Choroid plexus epithelial cell (primary cell): ENCODE data around the gene OLFM2.
"Not testable (repeated sequence)": the region's sequence is repeated elsewhere in the genome, so short reads cannot be mapped to it uniquely, and the experiment has no call there.

ENCODE experiments used
- DNase-seq: peaks from one replicate; pipeline ENCODE4 v3.0.0-alpha.2; 2010; ENCODE audit warnings: low read depth
- H3K4me3 ChIP-seq: 2 replicates; pipeline ENCODE4 v1.5.1; 2011; ENCODE audit warnings: low read depth, mild to moderate bottlenecking, control low read depth, low read length, moderate library complexity
- TF ChIP-seq, protein P1 (sequence below): conservative IDR thresholded peaks from 2 replicates; pipeline ENCODE4 v1.5.1; 2011; ENCODE audit warnings: low read depth, mild to moderate bottlenecking, control low read depth, inconsistent platforms, low read length, moderate library complexity

Gene OLFM2

DNA sequence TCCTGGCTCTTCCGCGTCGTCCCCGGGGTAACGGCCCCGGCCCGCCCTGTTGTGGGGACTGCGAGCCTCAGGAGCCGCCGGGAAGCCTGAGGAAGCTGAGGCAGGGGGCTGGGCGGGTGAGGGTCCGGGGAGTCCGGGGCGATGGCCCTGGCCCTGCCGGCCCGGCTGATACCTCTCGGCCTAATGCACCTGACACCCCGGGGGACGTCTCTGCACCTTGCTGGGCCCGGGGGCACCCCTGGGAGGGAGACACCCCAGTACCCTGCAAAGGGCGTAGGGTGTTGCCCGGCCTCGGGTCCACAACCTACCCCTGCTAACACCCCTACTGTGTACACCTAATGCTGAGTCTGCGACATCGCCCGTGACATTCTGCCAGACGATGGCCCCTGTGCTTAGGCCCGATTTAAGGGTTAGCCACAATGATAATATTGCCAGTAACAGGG is 100.8 kb downstream of the OLFM2 start:
- no peak for DNase-seq

DNA sequence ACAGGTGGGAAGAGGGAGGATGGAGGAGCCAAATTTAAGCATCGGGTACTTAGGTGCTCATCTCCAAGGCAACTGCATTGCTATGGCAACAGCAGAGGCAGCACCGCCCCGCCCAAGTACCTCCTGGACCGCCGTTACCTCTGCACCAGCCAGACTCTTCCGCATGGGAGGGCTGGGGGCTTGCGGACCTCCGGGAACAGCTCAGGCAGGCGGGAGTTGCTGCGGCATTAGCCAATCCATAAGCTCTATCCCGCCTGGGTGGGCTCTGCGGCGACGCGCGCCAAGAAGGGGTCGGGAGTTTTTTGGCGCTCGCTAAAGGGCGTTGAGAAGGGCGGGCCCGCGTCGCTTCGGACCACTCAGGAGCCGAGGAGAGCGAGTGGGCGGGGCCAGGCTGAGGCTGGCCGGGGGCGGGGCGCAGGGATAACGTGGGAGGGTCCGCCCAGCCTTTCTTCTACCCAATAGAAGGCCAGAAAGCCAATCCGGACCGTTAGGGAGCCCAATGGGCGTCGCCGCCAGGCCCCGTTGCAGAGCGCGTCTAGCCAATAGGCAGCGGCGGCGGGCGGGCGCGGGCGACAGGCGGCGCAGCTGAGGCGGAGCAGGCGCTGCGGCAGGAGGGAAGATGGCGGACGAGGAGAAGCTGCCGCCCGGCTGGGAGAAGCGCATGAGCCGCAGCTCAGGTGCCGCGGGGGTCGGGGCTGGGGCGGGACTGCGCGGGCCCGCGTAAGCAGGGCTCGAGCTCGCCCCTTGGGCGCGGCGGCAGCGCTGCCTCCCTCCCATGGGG is 101.4 kb downstream of the OLFM2 start, which contains the start of gene PIN1:
Gene PIN1 (plus strand): TSS at position 593 of the 781 bp plus-strand sequence. CDS start 27 bp downstream, at position 620.
- peak within 1 kb of the TSS; percentile 84 for H3K4me3 ChIP-seq
- TF ChIP-seq, protein P1, sequence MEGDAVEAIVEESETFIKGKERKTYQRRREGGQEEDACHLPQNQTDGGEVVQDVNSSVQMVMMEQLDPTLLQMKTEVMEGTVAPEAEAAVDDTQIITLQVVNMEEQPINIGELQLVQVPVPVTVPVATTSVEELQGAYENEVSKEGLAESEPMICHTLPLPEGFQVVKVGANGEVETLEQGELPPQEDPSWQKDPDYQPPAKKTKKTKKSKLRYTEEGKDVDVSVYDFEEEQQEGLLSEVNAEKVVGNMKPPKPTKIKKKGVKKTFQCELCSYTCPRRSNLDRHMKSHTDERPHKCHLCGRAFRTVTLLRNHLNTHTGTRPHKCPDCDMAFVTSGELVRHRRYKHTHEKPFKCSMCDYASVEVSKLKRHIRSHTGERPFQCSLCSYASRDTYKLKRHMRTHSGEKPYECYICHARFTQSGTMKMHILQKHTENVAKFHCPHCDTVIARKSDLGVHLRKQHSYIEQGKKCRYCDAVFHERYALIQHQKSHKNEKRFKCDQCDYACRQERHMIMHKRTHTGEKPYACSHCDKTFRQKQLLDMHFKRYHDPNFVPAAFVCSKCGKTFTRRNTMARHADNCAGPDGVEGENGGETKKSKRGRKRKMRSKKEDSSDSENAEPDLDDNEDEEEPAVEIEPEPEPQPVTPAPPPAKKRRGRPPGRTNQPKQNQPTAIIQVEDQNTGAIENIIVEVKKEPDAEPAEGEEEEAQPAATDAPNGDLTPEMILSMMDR = no peak
- peak; percentile 99 for DNase-seq

More for the DNA sequence above, 100.8 kb downstream of the OLFM2 start:
- peak overlapping the region; percentile 75 for H3K4me3 ChIP-seq
- TF ChIP-seq, protein P1 = no peak

DNA sequence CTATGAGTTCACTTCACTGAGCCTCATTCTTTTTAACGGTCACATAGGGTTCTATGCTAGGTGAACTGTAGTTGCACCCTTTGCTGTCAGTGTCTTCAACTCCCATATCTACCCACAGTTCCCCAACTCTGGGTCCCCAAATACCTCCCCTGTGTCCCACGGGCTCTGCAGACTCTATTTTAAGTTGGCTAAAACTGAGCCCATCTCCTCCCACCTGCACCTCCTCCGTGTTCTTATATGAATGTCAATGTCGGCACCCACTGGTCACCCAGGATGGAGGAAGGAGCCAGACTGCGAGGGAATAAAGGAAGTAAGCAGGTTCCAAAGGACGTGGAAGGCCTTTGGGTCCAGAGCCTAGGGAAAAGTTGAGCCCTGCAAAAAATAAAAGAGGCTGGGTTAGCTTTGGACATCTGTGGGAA is 102.0 kb downstream of the OLFM2 start:
- DNase-seq = no peak
- H3K4me3 ChIP-seq = peak overlapping the region; percentile 84

DNA sequence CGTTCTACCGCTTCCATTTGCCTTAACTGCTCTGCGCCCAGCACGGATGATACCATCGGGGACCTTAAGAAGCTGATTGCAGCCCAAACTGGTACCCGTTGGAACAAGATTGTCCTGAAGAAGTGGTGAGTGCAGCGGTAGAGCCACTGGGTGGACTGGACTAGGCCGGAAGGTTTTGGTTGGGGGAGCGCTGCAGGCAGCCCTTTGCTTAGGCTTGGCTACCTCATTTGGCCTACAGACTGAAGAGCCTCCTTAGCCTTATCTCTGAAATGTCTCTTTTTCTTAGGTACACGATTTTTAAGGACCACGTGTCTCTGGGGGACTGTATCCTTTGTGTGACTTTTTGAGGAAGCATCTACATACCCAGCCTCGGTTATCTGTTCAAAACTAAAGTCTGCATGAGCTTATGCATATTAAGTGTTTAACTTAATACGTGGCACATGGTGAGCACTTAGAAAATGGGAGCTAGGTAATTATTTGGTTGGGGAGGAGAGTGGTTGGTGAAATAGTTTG is 107.7 kb downstream of the OLFM2 start:
- DNase-seq = no peak
- TF ChIP-seq, protein P1 = no peak
- H3K4me3 ChIP-seq = peak overlapping the region; percentile 97

More for the DNA sequence above, 102.0 kb downstream of the OLFM2 start:
- TF ChIP-seq, protein P1 = no peak

DNA sequence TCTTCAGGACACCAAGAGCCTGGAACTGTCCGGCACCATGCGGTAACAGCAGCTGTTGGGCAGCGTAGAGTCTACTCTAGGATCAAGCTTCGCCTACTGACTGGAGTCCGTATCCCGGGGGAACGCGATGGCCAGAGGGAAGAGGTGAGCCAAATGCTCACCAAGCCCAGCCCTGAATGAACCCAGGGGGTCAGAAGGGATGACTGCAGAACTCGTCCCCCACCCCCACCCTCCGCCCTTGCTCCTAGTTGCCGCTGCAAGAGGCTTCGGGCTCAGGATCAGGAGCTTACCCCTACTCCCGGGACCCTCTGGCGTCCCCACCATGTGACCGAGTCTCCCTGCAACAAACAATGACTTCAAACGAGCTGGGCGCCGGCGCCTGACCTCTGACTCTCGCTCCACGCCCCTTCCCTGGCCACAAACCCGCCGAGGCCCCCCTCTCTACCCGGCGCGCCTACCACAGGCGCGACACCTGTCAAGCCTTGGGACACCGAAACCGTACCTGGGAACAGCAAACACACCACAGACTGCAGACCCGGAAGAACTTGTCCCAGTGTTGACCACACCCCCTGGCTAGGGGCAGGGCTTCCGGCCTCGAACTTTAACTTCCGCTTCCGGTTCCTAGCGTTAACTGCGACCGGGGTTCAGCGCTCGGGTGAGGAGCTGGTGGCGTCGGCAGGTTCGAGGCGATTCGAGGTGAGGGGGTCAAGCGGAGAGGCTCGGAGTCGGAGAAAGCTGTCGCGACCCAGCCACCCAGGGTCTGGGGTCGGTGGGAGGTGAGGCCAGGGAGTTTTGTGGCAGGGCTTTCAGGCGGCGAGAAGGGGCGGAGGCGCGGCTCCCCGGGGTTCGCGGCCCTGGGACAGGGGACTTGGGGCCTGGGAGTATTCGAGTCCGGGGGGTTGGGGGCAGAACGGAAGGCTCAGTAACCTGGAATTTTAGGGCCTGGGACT is 108.8 kb downstream of the OLFM2 start, which contains the start of gene UBL5:
Gene UBL5 (plus strand): TSS at position 630 of the 950 bp plus-strand sequence. CDS start 420 bp downstream, outside the sequence.
- peak; percentile 83 for DNase-seq
- TF ChIP-seq, protein P1 = no peak
- H3K4me3 ChIP-seq = peak within 1 kb of the TSS; percentile 97

DNA sequence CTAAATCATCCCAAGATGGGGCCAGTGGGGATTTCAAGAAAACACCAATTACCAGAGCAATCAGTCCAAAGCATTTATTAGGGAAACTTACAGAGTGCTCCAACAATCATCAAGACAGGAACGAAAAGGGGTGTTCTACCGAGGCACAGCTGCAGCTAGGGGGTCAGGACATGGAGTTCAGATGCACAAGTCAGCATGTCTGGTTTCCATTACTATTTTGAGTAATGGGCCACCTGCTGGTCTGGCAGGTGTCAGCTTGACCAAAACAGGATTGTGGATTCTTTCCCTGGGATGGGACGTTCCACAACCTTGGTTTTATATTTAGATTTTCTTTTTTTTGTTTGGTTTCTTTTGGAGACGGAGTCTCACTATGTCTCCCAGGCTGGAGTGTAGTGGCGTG is 112.5 kb downstream of the OLFM2 start:
- TF ChIP-seq, protein P1 = no peak
- H3K4me3 ChIP-seq = no peak overlapping the region
- DNase-seq = no peak

DNA sequence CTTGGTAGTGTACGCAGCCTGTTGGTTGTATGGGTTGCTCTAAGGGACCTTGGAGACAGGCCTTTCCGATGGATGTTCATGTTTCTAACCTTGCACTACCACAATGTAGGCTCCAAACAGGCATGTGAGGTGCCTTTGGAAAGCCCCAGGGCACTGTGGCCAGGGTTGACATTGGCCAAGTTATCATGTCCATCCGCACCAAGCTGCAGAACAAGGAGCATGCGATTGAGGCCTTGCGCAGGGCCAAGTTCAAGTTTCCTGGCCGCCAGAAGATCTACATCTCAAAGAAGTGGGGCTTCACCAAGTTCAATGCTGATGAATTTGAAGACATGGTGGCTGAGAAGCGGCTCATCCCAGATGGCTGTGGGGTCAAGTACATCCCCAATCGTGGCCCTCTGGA is 116.3 kb downstream of the OLFM2 start:
- H3K4me3 ChIP-seq, DNase-seq: not testable (repeated sequence)
